OCI-LY1 (cell line): Measurements from ENCODE around the gene MMADHC.

Experiments used
- EZH2 ChIP-seq: fragments of 200-600 bp; sonication (generic), shearing (Covaris generic); IDR thresholded peaks from 2 replicates; pipeline ENCODE4 v1.8.0; 2017; ENCODE audit warnings: borderline replicate concordance, mixed run types, mild to moderate bottlenecking, antibody characterized with exemption, low read length, moderate library complexity, mixed read lengths
- TF ChIP-seq, protein P1 (sequence below): fragments of 200-600 bp; sonication (generic), shearing (Covaris generic); IDR thresholded peaks from 2 replicates; pipeline ENCODE4 v1.5.1; 2017; ENCODE audit warnings: mild to moderate bottlenecking, antibody characterized with exemption, low read length, moderate library complexity, mixed read lengths

DNA sequence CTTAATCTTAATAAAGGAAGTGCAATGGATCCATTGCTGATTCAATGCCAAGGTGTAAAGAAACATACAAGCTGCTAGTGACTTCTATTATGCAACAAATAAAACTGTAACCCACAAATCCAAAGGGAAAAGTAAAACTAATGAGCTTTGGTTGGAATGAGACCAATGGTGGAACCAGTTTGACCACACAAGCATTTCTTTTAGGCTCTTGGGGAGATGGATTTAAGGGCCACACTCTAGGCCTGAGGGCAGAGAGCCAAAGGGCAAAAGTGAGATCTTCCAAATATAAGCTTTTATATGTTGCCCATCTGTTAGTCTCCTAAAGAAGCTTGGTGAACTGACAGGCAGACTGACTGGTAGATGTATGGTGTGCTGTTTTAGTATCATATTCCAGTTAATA is 41.5 kb upstream of the MMADHC start:
- TF ChIP-seq, protein P1, sequence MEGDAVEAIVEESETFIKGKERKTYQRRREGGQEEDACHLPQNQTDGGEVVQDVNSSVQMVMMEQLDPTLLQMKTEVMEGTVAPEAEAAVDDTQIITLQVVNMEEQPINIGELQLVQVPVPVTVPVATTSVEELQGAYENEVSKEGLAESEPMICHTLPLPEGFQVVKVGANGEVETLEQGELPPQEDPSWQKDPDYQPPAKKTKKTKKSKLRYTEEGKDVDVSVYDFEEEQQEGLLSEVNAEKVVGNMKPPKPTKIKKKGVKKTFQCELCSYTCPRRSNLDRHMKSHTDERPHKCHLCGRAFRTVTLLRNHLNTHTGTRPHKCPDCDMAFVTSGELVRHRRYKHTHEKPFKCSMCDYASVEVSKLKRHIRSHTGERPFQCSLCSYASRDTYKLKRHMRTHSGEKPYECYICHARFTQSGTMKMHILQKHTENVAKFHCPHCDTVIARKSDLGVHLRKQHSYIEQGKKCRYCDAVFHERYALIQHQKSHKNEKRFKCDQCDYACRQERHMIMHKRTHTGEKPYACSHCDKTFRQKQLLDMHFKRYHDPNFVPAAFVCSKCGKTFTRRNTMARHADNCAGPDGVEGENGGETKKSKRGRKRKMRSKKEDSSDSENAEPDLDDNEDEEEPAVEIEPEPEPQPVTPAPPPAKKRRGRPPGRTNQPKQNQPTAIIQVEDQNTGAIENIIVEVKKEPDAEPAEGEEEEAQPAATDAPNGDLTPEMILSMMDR, result no peak
- TF ChIP-seq EZH2, result no peak
